Cardiac fibroblast (primary cell): Measurements from ENCODE around the gene DDC.

Experiments used
- DNase-seq, 2 donors: peaks; one replicate each; pipeline versions ENCODE4 v3.0.0 to v3.0.0-alpha.2; 2010; ENCODE audit warnings: low read depth in 2 of 2
- H3K4me3 ChIP-seq, 2 donors: replicated peaks in 1 of 2; 1 replicate in 1 of 2; 2 replicates in 1 of 2; pipeline ENCODE4 v1.5.1; 2011; ENCODE audit warnings: low read depth in 2 of 2, low read length in 2 of 2, mild to moderate bottlenecking in 2 of 2, moderate library complexity in 1 of 2
- CTCF ChIP-seq: IDR thresholded peaks from one replicate; pipeline ENCODE4 v1.5.1; 2011; ENCODE audit warnings: low read depth, mild to moderate bottlenecking, low read length, inconsistent platforms

Gene DDC

GRCh38 chr7:50488379-50488778 lies 76.8 kb downstream of the DDC start:
- no peak for DNase-seq
- no peak for TF ChIP-seq CTCF
- H3K4me3 ChIP-seq, result no peak overlapping the region

- no peak for TF ChIP-seq CTCF
Measured at GRCh38 chr7:50486512-50486911, 78.7 kb downstream of the DDC start.

GRCh38 chr7:50481867-50482266 lies 83.3 kb downstream of the DDC start:
- no peak for DNase-seq
- H3K4me3 ChIP-seq, result no peak overlapping the region
- TF ChIP-seq CTCF, result no peak

More at GRCh38 chr7:50486512-50486911, 78.7 kb downstream of the DDC start:
- no peak overlapping the region for H3K4me3 ChIP-seq
- no peak for DNase-seq

- no peak for TF ChIP-seq CTCF
- no peak overlapping the region for H3K4me3 ChIP-seq
- no peak for DNase-seq
Measured at GRCh38 chr7:50480797-50481196, 84.4 kb downstream of the DDC start.

GRCh38 chr7:50479743-50480517 lies 85.3 kb downstream of the DDC start:
- no peak for TF ChIP-seq CTCF
- no peak for DNase-seq
- H3K4me3 ChIP-seq, result no peak overlapping the region

- H3K4me3 ChIP-seq, result no peak overlapping the region
- DNase-seq, result no peak
- TF ChIP-seq CTCF, result no peak
Measured at GRCh38 chr7:50477640-50478039, 87.6 kb downstream of the DDC start.
